NCI-H748 (cell line): Measurements from ENCODE around the gene KCTD5.

ENCODE experiments used
- DNase-seq: peaks from one replicate; lab custom pipeline; 2025; ENCODE audit not compliant: unreplicated experiment; lab: John Stamatoyannopoulos, UW

The KCTD5 gene

DNA sequence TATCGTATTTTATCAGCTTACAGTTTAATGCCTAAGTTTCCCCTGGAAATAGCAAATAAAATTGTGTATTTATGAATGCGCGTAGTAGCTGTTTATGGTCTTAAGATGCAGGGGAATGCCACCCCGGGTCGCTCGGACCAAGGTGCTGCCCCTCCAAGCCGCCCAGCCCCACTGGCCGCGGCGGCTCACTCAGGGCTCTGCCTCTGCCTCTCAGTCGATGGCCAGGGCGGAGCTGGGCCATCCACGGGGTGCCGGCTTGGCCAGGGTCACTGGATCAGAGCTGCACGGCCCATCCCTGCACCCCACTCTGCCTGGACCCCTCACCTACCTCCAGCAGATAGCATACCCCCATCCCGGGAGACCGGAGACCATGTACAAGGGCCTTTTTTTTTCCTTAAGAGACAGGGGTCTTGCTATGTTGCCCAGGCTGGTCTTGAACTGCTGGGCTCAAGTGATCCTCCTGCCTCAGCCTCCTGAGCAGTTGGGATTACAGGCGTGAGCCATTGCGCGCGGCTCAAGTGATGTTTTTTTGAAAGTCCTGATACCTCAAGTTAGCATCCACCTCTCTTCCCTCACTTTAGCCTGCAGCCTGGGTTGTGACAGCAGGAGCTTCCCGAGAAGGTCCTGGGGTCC is 26.7 kb downstream of the KCTD5 start:
- DNase-seq: no peak

DNA sequence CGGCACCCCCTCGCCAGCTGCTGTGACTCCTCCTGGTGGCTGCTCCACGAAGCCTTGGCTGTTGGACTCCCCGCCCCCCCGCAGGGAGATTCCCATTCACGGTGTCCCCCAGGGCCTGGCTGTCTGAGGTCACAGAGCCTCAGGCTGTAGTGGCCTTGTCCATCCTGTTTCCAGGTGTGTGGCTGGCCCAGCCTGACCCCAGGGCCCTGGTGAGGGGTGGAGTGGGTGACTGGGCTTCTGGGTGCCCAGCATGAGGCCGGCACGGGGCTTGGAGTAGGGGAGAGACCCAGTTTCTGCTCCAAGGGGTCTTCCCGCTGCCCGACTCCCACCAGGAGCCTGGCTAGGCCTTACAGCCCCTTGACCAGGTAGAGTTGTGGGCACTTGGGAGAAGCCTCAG is 27.3 kb downstream of the KCTD5 start:
- DNase-seq: no peak

DNA sequence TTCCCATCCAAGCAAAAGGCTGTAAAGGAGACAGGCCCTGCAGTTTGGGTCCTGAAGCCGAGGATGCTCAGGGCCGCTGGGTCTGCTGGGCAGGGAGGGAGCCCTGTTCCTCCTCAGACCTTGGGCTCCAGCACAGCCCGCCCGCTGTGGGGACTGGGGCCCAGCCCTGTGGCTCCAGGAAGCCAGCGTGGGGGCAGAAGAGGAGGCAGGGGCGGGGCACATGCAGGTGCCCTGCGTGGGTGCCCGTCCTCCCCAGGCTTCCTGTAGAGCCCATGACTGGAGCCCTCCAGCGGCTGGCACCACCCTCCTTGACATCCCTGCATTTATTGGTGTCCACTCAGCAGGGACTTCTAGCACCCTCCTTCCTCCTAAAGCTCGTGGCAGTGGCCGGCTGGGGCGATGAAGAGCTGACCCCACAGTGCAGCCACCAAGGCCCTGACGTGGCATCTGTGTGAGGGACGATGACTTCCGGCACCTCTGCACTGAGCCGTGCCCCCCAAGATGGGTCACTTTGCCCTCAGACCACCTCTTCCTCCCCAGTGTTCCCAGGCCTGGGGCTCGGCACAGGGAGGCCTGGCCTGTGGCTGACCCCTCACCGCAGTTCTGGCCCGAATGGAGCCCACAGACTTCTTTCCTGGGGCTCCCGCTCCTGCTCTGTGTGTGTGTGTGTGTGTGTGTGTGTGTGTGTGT is 27.8 kb downstream of the KCTD5 start:
- no peak for DNase-seq

DNA sequence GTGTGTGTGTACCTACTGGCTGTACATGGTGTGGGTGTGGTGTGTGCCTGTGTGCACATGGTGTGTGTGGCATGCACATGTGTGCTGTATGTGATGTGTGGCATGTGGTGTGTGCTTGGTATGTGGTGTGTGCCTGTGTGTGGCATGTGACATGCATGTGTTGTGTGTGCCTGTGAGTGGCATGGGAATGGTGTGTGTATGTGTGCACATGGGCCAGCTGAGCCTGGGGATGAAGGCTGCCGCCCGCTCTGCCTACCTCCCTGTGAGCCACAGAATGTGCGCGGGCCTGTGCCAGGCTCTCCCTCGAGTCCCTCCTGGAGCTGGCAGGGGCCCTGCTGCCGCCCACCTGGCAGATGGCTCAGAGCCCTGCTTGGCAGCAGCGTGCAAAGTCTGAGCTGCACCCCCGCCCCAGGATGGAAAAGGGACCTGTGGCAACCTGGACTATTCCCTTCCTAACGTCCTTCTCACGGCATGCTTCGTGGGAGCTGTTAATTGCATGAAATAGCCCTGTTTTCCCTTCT is 28.4 kb downstream of the KCTD5 start:
- no peak for DNase-seq

DNA sequence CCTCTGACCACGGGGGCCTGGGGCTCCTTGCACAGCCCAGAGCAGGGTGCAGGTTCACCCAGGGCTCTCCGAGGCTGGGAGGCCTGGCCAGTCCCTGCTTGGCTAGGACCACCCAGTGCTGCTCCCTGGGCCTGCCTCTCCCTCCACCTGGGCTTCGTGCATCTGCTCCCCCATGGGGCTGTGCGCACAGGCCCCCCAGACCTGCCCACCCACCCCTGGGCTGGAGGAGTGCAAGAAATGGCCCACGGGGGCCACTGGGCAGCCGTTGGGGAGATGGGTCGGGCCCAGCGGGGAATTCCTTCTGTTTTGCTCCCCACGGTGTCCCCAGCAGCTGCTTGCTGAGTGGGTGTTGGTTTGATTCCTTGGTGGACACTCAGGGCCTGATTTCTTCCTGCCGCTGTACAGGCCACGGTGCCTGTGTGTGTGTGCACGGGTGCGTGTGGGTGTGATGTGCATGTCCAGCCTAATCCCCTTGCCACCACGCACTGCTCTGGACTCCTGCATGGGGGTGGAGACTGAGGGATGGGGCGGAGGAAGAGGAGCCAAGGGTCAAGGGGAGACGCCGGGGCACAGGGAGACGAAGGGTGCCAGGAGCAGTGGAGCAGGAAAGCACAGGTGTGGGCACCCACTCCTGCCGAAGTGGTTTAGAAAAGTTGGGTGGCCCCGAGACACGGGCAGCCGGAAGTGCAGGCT is 29.2 kb downstream of the KCTD5 start:
- DNase-seq: no peak

DNA sequence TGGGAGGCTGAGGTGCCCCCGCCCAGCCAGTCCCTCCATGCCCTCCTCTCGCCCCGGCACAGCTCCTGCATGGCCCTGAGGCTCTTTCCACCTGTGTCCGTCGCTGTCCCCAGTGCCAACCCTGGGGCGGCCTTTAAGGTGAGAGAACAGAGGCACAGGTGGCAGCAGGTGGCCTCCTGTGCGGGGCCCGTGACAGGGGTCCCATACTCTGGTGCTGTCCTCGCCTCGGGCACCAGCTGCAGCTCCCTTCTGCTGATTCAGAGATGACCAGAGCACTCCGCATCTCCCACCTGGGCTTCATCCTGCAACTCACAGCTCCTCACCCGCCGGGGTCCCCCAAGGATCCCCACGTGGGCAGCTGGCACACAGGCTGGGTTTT is 29.7 kb downstream of the KCTD5 start:
- DNase-seq: no peak

DNA sequence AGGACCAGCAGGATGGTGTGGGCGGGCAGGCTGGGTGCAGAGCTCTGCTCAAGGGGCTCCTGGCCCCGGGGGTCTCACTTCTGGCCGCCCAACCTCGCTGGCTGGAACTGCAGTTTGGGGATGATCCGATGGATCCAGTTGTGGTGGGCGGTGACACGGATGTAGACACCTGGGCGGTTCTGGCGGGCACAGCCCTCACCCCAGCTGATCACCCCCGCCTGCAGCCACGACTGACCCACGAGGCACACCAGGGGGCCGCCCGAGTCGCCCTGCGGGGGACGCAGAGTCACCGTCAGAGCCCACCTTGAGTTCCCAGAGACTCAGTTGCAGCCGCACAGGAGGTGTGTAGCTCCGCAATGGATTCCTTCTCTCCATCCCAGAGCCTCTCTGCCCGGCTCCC is 30.2 kb downstream of the KCTD5 start:
- DNase-seq: no peak

DNA sequence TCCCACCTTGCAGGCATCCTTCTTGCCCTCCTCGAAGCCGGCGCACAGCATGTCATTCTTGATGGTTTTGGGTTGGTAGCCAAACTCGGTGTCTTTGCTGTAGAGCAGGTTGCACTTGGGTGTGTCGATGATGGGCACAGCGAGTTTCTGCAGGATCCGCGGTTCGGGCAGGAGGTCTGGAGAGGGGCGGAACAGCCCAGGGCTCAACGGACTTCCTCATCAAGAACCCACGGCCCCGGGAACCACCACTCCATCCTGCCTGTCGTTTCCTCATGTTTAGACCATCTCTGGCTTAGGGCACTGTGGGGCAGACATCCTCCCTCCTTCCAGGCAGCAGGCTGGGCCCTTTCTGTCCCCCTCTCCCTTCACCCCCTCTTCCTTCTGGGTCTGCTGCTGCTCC is 31.2 kb downstream of the KCTD5 start:
- DNase-seq: no peak

DNA sequence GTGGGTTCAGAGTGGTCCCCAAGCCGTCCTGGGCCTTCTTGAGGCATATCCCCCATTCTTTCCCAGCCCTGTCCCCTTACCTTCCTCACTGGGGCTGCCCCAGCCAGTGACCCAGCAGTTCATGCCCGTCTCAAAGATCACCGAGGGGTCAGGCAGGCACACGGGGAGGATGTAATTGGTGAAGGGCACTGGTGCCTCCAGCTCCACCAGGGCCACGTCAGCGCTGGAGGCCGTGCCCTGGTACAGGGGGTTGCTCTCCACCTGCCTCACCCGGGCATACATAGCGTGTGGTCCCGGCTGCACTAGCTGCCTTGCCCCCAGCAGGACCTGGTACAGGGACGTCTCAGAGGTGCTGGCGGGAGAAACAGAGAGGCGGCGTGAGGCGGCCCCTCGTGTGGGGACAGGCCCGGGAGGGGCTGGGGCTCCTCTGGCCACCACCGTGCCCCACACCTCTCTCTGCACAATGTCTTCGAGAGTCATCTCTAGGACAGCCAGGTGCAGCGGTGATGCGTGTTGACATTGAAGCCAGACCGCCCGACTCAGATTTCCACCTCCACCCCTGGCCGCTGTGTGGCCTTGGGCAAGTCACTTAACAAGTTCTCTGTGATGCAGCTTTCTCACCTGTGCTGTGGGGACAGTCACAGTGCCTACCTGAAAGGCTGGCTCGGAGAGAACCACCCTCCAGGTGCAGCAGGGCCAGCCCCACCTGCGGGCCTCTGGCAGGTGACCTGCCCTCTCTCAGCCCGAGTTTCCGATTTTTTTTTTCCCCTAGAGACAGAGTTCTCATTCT is 31.9 kb downstream of the KCTD5 start:
- DNase-seq: peak; percentile 12

DNA sequence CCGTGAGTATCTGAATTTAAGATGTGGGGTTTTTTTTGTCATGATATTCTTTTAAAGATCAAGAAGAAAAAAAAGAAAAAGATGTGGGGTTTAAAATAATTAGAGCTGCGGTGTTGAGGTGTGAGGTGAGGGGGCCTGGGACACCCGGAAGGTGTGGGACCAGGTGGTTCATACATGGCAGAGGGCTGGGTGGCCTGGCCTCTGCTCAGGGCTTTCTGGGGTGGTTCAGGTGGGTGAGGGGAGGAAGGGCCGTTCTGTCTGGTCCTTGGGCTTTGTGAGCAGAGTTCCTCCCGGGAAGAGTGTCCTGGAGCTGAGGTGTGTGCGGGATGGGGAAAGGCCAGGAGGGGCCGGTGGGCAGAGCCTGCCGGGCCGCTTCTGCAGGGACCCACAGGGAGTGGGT is 32.7 kb downstream of the KCTD5 start:
- DNase-seq: no peak

DNA sequence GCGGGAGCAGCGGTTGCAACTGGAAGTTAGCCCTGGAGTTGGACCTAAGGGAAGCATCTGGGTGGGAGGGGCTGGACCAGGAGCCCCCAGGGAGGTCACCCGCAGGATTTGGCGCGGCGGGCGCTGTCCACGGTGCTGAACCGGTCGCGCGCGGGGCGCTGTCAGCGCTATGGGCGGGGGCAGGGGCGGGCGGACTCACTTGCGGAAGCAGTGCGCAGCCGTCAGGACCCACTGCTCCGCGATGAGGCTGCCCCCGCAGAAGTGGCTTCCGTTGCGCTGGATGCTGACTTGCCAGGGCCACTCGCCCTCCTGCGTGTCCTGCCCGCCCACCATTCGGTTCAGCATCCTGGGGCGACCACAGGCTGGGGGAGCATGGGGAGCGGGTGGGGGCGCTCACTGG is 33.2 kb downstream of the KCTD5 start:
- no peak for DNase-seq

DNA sequence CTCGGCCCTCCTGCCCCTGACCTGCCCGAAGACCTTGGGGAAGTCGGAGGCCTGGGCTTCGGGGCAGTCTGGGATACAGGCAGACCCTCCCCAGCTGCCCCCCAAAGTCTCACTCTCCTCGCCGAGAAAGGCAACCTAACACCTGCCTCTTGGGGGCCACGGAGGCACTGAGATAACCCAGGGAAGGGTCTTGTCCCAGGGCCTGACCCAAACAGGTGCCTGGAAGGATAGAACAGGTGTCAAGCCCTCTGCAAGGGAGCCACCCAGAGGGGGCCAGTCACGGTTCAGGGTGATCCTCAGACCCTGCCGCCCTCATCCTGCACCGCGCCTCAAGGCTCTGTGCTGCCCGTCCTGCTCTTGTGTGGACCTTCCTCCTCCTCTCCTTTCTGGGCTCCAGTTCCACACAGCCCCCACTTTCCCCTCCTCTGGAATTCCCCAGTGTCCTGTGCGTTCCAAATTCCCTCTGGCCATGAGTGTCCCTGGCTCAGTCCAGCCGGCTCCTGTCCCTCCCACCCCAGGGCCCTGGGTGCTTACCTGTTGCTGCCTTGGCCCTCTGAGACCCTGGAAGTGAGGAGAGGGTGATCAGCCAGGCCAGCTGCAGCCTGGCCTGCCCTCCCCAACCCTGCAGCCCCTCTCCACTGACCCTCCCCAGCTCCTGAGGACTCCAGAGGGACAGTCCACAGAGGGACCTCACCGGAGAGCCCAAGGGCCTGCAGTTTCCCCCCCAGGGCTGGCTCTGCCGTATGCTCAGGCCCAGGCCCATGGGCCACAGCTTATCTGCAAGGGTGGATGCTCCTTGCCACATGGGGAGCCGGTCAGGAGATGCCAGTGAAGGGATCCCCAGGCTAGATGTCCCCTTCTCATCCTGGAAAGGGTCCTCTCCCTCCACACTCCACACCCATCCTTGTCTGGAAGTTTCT is 33.9 kb downstream of the KCTD5 start:
- no peak for DNase-seq

DNA sequence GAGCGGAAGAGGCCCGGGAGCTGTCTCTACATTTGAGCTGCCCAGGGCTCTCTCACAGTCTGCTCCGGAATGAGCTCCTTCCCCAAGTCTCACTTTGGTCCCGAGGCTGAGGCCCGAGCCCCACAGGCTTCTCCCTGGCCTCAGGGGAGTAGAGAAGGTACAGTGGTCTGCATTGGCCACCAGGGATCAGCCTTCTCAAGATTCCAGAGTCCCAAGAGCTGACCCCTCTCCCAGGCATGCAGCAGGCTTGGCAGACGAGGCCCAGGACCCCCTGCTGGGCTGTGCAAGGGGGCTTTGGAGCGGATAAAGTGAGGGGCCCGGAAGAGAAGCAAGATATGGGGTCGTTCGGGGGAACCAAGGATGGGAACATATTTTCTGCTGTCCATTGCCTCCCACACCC is 34.6 kb downstream of the KCTD5 start:
- DNase-seq: no peak

DNA sequence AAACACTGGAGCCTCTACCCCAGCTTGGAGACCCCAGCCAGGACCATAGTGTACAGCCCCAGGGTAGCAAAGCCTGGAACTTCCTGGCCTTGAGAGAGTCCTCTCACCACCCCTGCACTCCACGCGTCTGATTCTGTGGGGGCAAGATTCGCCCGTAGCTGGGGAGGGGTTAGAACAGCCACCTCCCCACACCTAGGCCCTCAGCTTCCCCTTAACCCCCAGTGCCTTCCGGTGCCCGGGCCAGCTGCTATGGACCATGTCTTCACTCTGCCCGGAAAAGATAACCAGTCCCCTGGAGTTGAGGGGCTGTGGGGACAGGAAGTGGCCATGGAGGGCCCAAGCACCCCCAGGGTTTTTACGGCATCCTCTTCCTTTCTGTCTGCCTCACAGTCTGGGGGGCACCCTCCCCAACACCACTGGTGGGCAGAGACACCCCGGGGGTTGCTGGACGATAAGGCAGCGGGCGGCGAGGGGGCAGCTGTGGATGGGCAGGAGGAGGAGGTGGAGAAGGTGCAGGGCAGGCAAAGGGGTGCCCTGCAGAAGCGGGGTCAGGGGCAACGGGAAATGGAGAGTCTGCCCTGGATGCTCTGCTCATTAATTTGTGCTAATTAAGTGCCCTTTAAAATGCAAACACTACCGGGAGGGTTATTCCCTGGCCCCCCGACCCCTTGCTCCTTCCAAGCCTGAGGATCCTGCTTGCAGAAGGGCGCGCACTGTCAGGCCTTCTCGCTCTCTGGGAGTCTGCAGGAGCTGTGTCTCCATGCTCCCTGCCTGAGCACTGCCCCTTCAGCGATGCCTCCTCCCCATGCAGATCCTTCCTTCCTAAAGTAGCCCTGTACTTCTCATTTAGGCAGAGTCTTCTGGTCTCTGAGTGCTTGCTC is 35.3 kb downstream of the KCTD5 start:
- DNase-seq: no peak

DNA sequence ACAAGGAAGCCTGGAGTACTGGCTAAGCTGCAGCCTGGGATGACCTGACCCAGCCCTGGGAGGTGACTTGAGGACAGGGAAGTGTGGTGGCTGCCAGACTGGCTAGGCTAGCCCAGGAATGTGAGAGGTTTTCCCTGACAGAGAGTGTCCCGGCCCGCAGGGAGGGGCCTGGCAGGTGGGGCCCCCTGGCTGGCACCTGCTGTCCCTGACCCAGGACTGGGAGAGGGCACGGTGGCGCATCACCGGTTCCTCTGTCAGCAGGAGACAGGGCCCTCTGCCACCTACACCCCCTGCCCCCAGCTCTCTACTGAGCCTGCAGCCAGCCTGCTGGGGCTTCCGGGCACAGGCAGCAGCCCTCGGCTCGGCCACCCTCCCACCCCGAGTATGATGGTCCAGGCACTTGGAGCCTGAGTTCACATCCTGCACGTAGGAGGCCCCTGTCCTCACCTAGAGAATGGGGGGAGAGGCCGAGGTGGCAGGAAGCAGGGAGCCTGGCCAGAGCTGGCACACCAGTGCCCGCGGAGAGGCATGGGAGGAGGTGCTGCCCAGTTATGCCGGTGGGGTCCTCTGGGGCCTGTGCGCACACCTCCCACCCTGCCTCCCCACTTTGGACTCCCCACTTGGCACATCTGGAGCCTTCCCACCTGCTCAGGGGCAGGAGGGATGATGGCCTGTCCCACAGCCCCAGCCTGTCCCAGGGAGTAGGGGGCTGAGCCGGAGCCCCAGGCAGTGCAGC is 37.2 kb downstream of the KCTD5 start:
- DNase-seq: no peak

DNA sequence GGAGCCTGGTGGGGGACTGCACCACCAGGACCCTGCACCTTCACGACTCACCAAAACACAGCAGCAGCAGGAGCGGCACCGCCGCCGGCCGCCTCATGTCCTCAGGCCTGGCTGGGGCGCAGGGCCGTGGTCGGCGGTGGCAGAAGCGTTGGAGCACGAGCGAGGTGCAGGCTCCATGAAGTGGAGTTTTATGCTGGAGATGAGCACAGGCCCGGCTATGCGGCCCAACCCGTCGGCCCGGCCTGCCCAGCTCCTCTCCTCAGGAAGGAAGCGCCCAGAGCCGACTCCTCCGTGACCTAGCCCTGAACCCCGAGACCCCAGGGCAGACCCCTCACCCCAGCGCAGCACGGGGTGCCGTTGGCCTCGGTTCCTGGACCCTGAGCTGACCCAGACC is 37.7 kb downstream of the KCTD5 start, which contains the start of gene PRSS27:
Gene PRSS27 (minus strand): TSS at position 161 of the 394 bp plus-strand sequence. CDS start 64 bp downstream, at position 97.
- DNase-seq: no peak

DNA sequence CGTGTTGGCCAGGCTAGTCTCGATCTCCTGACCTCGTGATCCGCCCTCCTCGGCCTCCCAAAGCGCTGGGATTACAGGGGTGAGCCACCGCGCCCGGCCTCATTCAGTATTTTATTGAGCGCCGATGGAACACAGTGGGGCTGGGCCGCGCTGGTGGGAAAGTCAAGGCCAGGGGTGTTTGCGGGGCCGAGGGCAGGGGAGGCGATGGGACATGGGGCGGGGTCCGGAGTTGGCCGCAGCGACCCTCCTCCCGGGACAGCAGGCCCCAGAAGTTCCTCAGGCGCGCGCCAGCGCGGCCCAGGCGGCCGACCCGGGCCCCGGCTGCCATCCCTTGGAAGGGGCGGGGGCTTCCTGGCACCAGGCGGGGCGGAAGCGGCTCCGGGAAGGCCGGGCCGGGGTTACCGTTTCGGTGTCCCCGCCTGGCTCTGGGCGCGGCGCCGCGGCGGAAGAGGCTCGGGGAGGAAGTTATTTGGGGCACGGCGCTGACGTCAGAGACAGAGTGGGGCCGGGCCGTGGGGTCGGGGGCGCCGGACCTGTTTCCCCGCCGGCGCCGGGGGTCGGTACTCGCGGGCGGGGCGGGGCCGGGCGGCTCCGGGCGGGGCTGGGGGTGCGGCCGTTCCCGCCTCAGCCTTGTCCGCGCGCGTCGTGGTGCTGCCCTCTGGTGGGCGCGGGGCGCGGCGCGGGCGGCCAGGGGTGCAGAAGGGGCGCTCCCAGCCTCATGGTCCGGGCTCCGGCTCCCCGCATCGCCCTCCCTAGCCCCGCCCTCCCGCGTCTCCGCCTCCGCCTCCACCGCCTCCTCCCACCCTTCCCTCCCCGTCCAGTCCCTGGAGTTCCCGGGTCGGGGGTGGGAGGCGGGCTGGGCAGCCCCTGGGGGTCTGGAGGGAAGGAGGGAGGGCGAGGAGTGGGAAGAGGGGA is 38.7 kb downstream of the KCTD5 start:
- peak; percentile 87 for DNase-seq
